Gastroesophageal sphincter (tissue), 4 donors: ENCODE data around the gene FAAP100. TPM values are rescaled to one million over a fixed set of nuclear protein-coding genes. Genes with fewer than 3 reads are reported as not detected.

Experiments
- ATAC-seq: fragments of 150-250 bp; one replicate; pipeline ENCODE4 v1.9.1; 2016; ENCODE audit warnings: mild to moderate bottlenecking, moderate library complexity
- H3K27ac ChIP-seq, 4 donors: fragments of 200-600 bp; sonication (generic) in 3 of 4; 1 replicate in 3 of 4; 2 replicates in 1 of 4; pipeline ENCODE4 v1.5.1; 2016 to 2019
- H3K27me3 ChIP-seq: fragments of 200-600 bp; sonication (generic); one replicate; pipeline ENCODE4 v1.5.1; 2019
- H3K36me3 ChIP-seq, 2 donors: fragments of 200-600 bp; sonication (generic); one replicate each; pipeline ENCODE4 v1.5.1; 2019; ENCODE audit warnings: control low read depth in 1 of 2
- H3K4me1 ChIP-seq, 3 donors: fragments of 200-600 bp; sonication (generic); 1 replicate in 2 of 3; 2 replicates in 1 of 3; pipeline ENCODE4 v1.5.1; 2016 to 2019; ENCODE audit warnings: control low read depth in 2 of 3
- H3K4me3 ChIP-seq, 2 donors: fragments of 200-600 bp; sonication (generic); one replicate each; pipeline ENCODE4 v1.5.1; 2019; ENCODE audit warnings: mild to moderate bottlenecking in 1 of 2, moderate library complexity in 1 of 2
- H3K9me3 ChIP-seq, 3 donors: fragments of 200-600 bp; sonication (generic); one replicate each; pipeline ENCODE4 v1.5.1; 2017 to 2019; ENCODE audit warnings: control low read depth in 2 of 3
- EP300 ChIP-seq: sonication (generic); formaldehyde crosslinking; IDR thresholded peaks from one replicate; pipeline ENCODE4 v1.6.1; 2017; ENCODE audit warnings: antibody characterized with exemption, mild to moderate bottlenecking
- POLR2A ChIP-seq, 2 donors: fragments of 450-650 bp; IDR thresholded peaks; one replicate each; pipeline ENCODE4 v1.6.1; 2017; ENCODE audit warnings: antibody characterized with exemption in 2 of 2, mild to moderate bottlenecking in 2 of 2, moderate library complexity in 1 of 2
- POLR2AphosphoS5 ChIP-seq: sonication (generic); formaldehyde crosslinking; IDR thresholded peaks from one replicate; pipeline ENCODE4 v1.6.1; 2017; ENCODE audit warnings: antibody characterized with exemption
- WGBS, 2 donors: methylation state at CpG; one replicate each; pipeline ENCODE4 v1.1.5; 2018; ENCODE audit warnings: low coverage in 1 of 2; 5-methylcytosine and 5-hydroxymethylcytosine counted together
- total RNA-seq, 4 donors: library from RNA; depleted of rRNA; stranded (reverse); fragments of >200 nt; gene quantifications; one replicate each; pipeline ENCODE4 v1.1.0, GENCODE V29; 2016
- TF ChIP-seq, protein P1 (sequence below), 4 experiments: fragments of 200-600 bp in 2 of 4; fragments of 450-650 bp in 2 of 4; sonication (generic) in 1 of 4; IDR thresholded peaks; one replicate each; pipeline ENCODE4 v1.5.1; 2017 to 2019; ENCODE audit warnings: antibody characterized with exemption in 4 of 4, mild to moderate bottlenecking in 2 of 4, moderate library complexity in 2 of 4

Gene FAAP100
- total RNA-seq, 4 donors from 2014 or later: 14.6 to 32.1 (median 20.7) TPM

DNA sequence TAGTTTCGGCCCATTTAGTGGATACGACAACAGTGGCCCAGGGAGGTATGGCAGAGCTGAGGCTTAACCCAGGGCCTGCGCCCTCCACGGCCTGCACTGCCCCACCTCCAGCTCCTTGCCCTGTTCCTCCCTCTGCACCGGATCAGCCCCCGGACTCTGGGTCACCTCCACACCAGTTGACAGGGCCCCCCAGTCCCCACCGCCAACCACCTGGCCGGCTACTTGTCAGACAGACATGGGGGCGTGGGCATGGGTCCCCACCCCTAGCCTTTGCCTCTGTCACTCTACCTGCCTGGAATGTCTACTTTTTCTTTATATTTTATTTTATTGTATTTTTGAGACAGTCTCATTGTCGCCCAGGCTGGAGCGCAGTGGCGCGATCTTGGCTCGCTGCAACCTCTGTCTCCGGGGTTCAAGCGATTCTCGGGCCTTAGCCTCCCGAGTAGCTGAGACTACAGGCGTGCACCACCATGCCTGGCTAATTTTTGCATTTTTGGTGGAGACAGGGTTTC is 36.6 kb downstream of the FAAP100 start:
- 6 to 18% methylated on average over 12 to 14 of the region's 19 CpGs for WGBS, 2 donors
- H3K4me1 ChIP-seq: peaks cover 0 to 66% (median 45%) of the 10 kb centered on the region in 3 donors

DNA sequence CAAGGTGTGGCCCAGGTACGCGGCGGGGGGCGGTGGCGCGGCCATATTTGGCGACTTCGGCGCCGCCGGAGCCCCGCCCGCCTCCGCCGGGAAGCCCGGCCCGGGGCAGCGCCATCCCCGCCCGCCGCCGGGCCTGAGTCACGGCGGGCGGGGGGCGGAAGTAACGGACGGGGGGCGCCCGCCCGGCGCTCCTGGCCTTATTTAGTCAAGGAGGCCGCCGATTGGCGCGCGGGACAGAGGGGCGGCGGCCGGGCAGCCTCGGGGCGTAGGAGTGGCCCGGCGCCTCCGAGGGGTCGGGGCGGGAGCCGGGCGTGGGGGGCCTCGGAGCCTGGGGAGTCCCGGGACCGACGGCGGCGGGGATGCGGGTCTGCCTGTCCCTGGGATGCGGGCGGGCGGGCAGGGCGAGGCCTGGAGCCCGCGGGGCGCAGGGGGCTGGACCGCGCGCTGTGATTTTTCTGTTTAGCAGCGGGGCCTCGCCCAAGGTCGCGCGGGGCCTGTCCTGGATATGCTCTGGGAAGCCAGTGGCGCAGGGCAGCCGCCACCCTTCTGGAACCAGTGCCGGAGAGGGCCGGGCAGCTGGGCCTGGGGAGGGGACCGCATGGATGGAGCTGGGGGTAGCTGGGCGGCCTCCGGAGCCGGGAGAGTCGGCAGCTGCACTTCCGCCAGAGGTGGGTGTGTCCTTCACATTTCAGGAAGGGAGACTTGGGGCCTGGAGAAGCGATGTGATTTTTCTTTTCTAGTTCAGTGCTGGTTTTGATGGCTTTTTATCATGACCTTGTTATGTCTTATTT is 37.2 kb downstream of the FAAP100 start:
- Histone ChIP-seq H3K27ac (peak overlapping the region; percentile 94 to 100 (median 98)), H3K9me3 (no peaks in the 10 kb centered on the region), H3K4me3 (peak overlapping the region; percentile 54 to 83), H3K27me3 (no peaks in the 10 kb centered on the region), H3K4me1 (peaks cover 0 to 65% (median 45%) of the 10 kb centered on the region in 3 donors), H3K36me3 (peaks cover 0 to 22% of the 10 kb centered on the region in 2 donors)
- peak; percentile 45 for TF ChIP-seq POLR2AphosphoS5
- TF ChIP-seq, protein P1, sequence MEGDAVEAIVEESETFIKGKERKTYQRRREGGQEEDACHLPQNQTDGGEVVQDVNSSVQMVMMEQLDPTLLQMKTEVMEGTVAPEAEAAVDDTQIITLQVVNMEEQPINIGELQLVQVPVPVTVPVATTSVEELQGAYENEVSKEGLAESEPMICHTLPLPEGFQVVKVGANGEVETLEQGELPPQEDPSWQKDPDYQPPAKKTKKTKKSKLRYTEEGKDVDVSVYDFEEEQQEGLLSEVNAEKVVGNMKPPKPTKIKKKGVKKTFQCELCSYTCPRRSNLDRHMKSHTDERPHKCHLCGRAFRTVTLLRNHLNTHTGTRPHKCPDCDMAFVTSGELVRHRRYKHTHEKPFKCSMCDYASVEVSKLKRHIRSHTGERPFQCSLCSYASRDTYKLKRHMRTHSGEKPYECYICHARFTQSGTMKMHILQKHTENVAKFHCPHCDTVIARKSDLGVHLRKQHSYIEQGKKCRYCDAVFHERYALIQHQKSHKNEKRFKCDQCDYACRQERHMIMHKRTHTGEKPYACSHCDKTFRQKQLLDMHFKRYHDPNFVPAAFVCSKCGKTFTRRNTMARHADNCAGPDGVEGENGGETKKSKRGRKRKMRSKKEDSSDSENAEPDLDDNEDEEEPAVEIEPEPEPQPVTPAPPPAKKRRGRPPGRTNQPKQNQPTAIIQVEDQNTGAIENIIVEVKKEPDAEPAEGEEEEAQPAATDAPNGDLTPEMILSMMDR (IDR thresholded peaks at IDR 0.05): no peak
- TF ChIP-seq POLR2A (IDR thresholded peaks at IDR 0.05): peak; percentile 74 to 79
- no peak for TF ChIP-seq EP300
- peak; percentile 61 for ATAC-seq
- WGBS, 2 donors: 0% methylated on average over 10 of the region's 82 CpGs; no CpG with 5 or more reads in 1 of the 2 donors

More for the DNA sequence above, 36.6 kb downstream of the FAAP100 start:
- ATAC-seq: no peak
- peaks cover 0 to 16% of the 10 kb centered on the region in 2 donors for H3K36me3 ChIP-seq
- H3K9me3 ChIP-seq: no peaks in the 10 kb centered on the region
- no peak for TF ChIP-seq POLR2A (IDR thresholded peaks at IDR 0.05)
- TF ChIP-seq, protein P1 (IDR thresholded peaks at IDR 0.05): no peak
- no peak for TF ChIP-seq POLR2AphosphoS5
- TF ChIP-seq EP300: no peak
- peak overlapping the region; percentile 54 to 83 for H3K4me3 ChIP-seq
- peak overlapping the region; percentile 94 to 100 (median 98) for H3K27ac ChIP-seq
- no peaks in the 10 kb centered on the region for H3K27me3 ChIP-seq

DNA sequence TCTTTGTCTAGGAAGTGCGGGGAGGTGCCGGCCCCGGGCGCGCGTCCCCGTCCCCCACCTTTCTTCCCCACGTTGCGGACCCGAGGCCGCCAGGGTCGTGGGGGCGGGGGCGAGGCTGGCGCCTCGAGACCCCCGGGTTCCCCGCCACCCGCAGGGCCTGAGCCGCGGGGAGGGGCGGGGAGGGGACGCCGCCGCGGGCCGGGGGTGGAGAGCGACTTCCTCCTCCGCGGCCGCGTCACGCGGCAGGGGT is 37.7 kb downstream of the FAAP100 start:
- Histone ChIP-seq H3K36me3 (peaks cover 0 to 27% of the 10 kb centered on the region in 2 donors), H3K4me1 (peaks cover 0 to 65% (median 40%) of the 10 kb centered on the region in 3 donors), H3K9me3 (no peaks in the 10 kb centered on the region), H3K27me3 (no peaks in the 10 kb centered on the region), H3K27ac (peak overlapping the region; percentile 94 to 100 (median 98)), H3K4me3 (peak overlapping the region; percentile 54 to 83)
- TF ChIP-seq POLR2A (IDR thresholded peaks at IDR 0.05) (no peak), POLR2AphosphoS5 (no peak), EP300 (no peak)
- TF ChIP-seq, protein P1 (IDR thresholded peaks at IDR 0.05): no peak
- ATAC-seq: no peak
- no CpG with 5 or more reads among the region's 34 CpGs for WGBS, 2 donors

DNA sequence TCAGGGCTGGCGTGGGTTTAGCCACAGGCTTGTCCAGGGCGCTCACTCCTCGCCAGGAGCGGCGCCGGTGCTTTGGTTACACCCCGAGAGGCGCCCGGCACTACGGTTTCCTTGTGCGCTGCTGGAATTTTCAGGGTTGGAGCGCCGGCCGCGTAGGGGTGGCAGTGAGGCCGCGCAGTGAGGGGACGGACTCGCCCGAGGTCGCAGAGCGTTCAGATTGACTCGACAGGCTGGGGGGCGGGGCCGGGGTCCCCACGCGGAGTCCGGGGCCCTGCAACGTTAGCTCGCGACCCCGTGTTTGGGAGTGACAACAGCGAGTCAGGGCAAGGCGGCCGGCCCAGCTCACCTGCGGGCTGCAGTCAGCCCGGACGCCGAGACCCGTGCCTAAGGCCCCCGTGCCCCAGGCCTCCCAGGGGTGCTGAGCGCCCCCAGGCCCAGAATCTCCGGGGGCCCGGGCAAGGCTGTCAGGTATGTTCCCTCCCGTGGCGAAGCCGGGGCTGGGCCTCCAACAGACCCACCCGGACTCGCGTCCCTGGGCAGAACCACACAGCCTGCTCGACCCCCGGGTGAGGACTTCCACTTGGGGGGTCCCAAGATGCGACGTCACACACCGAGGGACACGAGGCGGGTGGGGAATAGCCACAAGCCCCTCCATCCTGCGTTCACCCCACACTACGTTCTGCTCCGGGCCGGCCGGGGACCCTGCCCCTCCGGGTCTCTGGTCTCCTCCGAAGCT is 38.2 kb downstream of the FAAP100 start:
- Histone ChIP-seq H3K4me1 (peaks cover 0 to 65% (median 39%) of the 10 kb centered on the region in 3 donors), H3K4me3 (peak overlapping the region; percentile 54 to 83), H3K9me3 (no peaks in the 10 kb centered on the region), H3K36me3 (peaks cover 0 to 32% of the 10 kb centered on the region in 2 donors), H3K27ac (peak overlapping the region; percentile 94 to 100 (median 98)), H3K27me3 (no peaks in the 10 kb centered on the region)
- no CpG with 5 or more reads among the region's 64 CpGs for WGBS, 2 donors
- ATAC-seq: peak; percentile 8
- TF ChIP-seq POLR2A (IDR thresholded peaks at IDR 0.05) (peak; percentile 6 to 37), POLR2AphosphoS5 (peak; percentile 41), EP300 (no peak)
- TF ChIP-seq, protein P1 (IDR thresholded peaks at IDR 0.05): peak in 1 of 4 experiments; percentile 19
